ENCODE results near the gene KRT10.

The KRT10 gene

GRCh38 chr17:40803617-40804082 is 18.8 kb downstream of the KRT10 start:
- DNase-seq (ENCODE audit: low read depth) = peak; percentile 63

DNA sequence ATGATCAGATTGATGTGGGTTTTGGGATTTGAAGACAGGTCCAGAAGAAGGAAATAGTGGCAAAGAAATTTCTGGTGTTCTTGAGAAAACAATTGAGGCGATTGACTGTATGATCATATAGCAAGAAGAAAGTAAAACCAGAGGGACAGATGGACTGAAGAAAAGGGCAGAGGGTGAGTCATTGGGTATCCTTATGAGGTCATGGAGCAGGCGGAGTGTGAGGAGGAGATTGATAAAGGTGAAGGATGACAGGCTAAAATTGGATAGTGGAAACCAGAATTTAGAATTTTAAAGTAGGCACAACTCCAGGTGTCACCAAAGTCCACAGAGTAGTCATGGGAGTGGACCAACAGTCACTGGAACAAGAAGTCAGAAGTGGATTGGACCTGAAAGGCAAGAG is 21.3 kb downstream of the KRT10 start:
- DNase-seq (ENCODE audit: low read depth) = no peak

DNA sequence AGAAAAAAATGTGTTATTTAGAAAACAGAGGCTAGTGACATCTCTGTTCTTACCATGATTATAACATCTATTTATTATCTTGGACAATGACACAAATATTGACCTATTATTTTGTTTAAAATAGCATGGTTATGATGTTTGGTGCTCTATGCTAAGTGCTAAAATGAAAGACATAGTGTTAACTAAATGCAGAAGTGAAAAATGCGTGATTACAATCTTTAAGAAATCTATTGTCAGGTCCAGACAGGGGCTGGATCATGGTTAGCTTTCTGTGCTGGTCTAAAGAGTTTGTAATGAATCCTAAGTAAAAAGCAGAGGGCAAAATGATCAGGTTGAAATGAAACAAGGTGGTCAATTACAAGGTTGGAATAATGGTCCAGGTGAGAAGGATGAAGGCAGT is 22.0 kb downstream of the KRT10 start:
- no peak for DNase-seq (ENCODE audit: low read depth)

DNA sequence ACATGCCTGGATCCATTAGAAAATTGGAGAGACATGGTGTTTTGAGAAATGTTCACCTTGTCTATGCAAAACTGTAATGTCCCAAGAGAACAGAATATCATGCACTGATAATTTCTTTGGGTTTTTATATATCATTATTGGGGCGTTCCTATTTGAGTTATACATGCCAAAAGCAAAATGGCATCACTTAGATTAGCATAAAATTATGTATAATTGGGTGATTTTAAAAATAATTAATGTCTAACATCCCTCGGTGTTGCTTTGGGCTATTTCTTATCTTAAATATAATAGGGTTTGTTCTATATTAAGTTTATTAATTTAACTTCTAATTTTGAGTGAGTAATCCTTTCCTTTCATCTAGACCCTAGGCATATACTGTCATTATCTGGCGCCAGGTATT is 22.6 kb downstream of the KRT10 start, which contains the start of gene KRT28:
TSS of gene KRT28 (minus strand) at position 101 of the 400 bp plus-strand sequence. CDS start at position 35, 66 bp downstream.
- DNase-seq (ENCODE audit: low read depth) = no peak

DNA sequence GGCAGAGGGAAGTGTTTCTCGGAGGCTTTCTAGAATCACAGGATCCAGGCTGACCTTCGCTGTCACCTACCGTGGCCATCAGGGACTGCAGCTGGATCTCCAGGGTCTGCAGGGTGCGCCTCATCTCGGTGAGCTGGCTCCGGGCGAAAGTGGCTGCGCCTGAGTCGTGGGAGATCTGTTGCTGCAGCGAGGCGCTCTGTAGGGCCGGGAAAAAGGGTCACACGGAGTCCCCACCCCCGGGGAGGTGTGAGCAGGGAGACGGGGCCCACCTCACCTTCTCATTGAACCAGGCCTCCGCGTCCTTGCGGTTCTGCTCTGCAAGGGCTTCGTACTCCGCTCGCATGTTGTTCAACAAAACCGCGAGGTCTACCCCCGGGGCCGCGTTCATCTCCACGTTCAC is 25.6 kb downstream of the KRT10 start:
- no peak for DNase-seq (ENCODE audit: low read depth)

DNA sequence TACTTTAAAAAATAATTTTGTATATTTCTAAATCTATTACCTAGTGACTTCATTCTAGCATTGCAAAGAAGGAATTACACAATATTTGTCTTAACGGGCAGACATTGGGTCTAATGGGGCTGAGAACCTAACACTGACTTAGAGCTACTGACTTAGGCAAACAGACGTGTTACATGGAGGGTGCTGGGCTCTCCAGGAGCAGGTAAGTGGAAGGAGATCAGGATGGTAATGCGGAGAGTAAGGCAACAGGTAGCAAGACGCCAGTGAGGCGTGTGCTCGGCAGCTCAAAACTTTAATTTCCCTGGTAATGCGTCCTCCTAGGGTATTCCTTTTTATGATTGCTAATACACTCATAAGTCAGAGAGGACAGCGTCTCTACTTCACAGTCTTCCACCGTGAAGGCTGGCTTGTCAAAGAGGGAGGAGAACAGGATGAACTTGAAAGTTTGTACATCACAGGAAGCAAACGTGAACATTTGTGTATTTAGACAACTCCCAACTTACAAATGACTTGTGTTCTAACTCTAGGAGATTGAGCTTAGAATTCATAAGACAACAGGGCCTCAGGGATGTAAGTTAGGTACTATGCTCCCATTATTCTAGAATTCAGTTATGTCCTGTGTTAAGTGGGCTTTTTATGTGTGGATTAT is 27.3 kb downstream of the KRT10 start:
- DNase-seq (ENCODE audit: low read depth) = no peak

DNA sequence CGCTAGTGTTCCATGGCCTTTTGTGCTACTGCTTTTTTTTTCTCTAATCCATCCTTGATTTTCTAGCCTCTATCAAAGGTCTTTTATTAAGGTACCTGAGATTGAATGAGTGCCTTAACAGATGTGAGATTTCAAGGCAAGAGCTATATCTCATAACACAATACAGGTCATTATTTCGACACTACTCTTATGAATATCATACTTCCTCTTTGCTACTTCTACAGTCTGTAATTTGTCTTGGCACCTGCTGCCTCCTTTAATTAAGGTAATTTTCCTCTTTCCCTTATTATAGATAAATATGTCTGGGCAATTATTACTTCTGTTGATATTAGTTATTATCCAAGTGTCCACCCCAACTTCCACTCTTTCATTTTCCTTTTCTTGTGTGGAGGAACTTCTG is 27.9 kb downstream of the KRT10 start:
- DNase-seq (ENCODE audit: low read depth) = no peak

- no peak for DNase-seq (ENCODE audit: low read depth)
Measured at GRCh38 chr17:40793832-40794231, 28.6 kb downstream of the KRT10 start.

- DNase-seq (ENCODE audit: low read depth) = no peak
Measured at GRCh38 chr17:40791787-40792436, 30.5 kb downstream of the KRT10 start.

DNA sequence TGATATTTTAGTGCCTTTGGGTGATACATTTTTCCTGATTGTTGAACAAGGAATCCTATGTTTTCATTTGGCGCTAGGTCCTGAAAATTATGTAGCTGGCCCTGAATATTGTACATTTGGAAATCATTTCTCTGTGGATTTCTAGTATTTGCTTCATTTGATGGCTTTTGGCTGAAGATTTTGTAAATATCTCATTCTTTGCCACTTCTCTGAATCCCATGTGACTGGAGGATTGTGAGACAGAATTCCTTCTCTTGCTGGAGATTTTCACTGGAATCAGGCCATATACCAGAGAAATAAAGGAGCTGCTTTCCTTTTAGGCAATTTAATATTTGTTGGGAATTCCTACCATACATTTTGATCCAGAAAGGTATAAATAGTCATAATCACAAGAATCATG is 31.3 kb downstream of the KRT10 start:
- DNase-seq (ENCODE audit: low read depth) = no peak

DNA sequence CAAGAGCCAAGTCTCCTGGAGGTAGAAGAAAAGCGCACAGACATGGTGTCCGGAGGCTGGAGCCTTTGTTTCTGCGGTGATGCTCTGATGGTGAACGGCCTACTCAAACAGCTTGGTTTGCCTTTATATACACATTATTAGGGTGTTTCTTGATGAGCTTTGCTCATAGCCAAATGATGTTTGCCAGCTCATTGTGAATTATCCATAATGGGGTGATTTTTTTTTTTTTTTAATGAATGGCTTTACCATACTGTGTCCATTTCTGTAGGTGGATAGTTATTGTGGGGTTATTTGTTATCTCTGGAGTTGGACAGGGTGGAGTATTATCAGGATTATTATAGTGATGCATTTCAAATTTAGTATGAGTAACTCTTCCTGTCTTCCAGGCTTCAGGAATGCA is 40.0 kb downstream of the KRT10 start, which contains the start of gene KRT27:
TSS of gene KRT27 (minus strand) at position 101 of the 400 bp plus-strand sequence. CDS start at position 44, 57 bp downstream.
- DNase-seq (ENCODE audit: low read depth) = no peak

- DNase-seq (ENCODE audit: low read depth) = no peak
Measured at GRCh38 chr17:40779181-40779909, 43.1 kb downstream of the KRT10 start.

- no peak for DNase-seq (ENCODE audit: low read depth)
Measured at GRCh38 chr17:40778461-40778860, 44.0 kb downstream of the KRT10 start.

DNA sequence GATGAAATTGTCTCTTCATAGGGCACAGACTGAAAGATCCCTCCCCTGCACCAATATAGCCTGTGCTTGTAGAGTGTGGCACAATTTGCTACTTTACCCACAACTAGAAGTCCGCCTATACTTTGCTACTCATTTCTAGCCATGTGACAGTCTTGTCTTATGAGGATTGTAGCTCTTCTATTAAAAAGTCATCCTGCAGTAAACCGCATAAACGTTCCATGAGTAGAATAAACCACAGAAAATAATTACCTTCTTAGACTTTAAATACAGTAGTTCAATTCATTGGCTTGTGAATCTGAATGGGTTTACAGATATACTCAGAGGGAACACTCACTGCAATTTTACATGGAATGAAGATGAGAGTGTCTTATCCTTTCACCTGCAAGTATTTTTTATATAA is 44.4 kb downstream of the KRT10 start:
- no peak for DNase-seq (ENCODE audit: low read depth)

GRCh38 chr17:40777459-40777858 is 45.0 kb downstream of the KRT10 start:
- no peak for DNase-seq (ENCODE audit: low read depth)

DNA sequence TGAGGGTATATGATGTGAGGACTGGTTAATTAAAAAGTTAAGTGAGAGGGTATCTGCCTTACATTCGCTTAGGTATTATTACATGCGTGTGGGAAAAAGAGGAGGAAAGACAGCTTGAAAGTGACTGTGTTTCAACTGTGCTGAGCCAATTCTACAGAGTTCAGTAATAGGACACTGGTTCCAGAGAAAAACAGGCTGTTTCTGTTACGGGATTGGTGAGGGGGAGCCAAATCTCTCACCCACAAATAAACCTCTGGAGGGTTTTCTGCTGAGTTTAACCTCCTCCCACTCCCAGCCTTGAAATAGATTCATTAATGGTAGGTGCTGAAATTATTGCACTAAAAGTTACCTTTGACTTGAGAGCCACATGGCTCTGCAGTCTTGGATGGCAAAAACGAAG is 46.5 kb downstream of the KRT10 start:
- no peak for DNase-seq (ENCODE audit: low read depth)

GRCh38 chr17:40772101-40772500 is 50.3 kb downstream of the KRT10 start, which contains the start of gene KRT26:
TSS of gene KRT26 (minus strand) at chr17:40772201. CDS start at chr17:40772113, 88 bp downstream.
- no peak for DNase-seq (ENCODE audit: low read depth)

Data from activated gamma-delta T cell treated with anti-CD3 and anti-CD28 coated beads, Interleukin-2, amount 50 U/mL, for 16 hours (primary cell).